Body of pancreas (tissue), 4 donors: ENCODE measurements around the gene BTG2. TPM values are rescaled to one million over a fixed set of nuclear protein-coding genes. Genes with fewer than 3 reads are reported as not detected.

Experiments
- ATAC-seq: fragments of 150-250 bp; one replicate; pipeline ENCODE4 v1.9.1; 2016
- DNase-seq, 4 donors: peaks; one replicate each; pipeline ENCODE4 v3.0.0-alpha.2; 2019
- H3K27ac ChIP-seq, 4 donors: fragments of 200-600 bp; sonication (generic); 1 replicate in 3 of 4; 2 replicates in 1 of 4; pipeline versions ENCODE4 v1.5.1 to v1.6.1; 2016 to 2019; ENCODE audit warnings: mild to moderate bottlenecking in 1 of 4, mixed read lengths in 1 of 4, moderate library complexity in 1 of 4
- H3K27me3 ChIP-seq, 2 donors: fragments of 200-600 bp; sonication (generic); one replicate each; pipeline ENCODE4 v1.6.0; 2016; ENCODE audit warnings: mild to moderate bottlenecking in 1 of 2
- H3K36me3 ChIP-seq, 2 donors: fragments of 200-600 bp; sonication (generic); replicated peaks in 1 of 2; 2 replicates each; pipeline ENCODE4 v1.5.1; 2016; ENCODE audit warnings: low read depth in 2 of 2; ENCODE audit not compliant: insufficient read depth in 1 of 2
- H3K4me1 ChIP-seq: fragments of 200-600 bp; sonication (generic); one replicate; pipeline ENCODE4 v1.6.0; 2016
- H3K4me3 ChIP-seq, 2 donors: fragments of 200-600 bp; sonication (generic); 1 replicate in 1 of 2; 2 replicates in 1 of 2; pipeline ENCODE4 v1.5.1; 2016 to 2019
- H3K9me3 ChIP-seq, 3 donors: fragments of 200-600 bp; sonication (generic); 1 replicate in 2 of 3; 2 replicates in 1 of 3; pipeline ENCODE4 v1.5.1; 2016
- CTCF ChIP-seq, 7 experiments: fragments of 450-650 bp in 4 of 7; fragments of 200-600 bp in 3 of 7; sonication (generic) in 3 of 7; IDR thresholded peaks; one replicate each; pipeline ENCODE4 v1.5.1; 2016 to 2019; ENCODE audit warnings: antibody characterized with exemption in 7 of 7
- POLR2A ChIP-seq, 3 donors: fragments of 450-650 bp; IDR thresholded peaks; one replicate each; pipeline ENCODE4 v1.6.1; 2016; ENCODE audit warnings: antibody characterized with exemption in 3 of 3, mild to moderate bottlenecking in 2 of 3
- WGBS, 2 donors: methylation state at CpG; one replicate each; pipeline ENCODE4 v1.1.5; 2017; 5-methylcytosine and 5-hydroxymethylcytosine counted together
- intact Hi-C: fragments of 100-400 bp; cut with DNase I; formaldehyde crosslinking; loops from one replicate; pipeline ENCODE4 v1.15.1; 2023
- total RNA-seq, 2 donors: library from RNA; depleted of rRNA; stranded (reverse); fragments of >200 nt; gene quantifications; one replicate each; pipeline ENCODE4 v1.1.0, GENCODE V29; 2016

Gene BTG2
- total RNA-seq, 2 donors from 2014 or later: 122 to 160 TPM

GRCh38 chr1:203349166-203349565, 43.8 kb downstream of the BTG2 start:
- H3K4me3 ChIP-seq: no peak overlapping the region
- DNase-seq (no peak), ATAC-seq (no peak)
- no peaks in the 10 kb centered on the region for H3K36me3 ChIP-seq
- intact Hi-C loops: loop anchor here (5.0 kb wide), 1 partner anchor 133 kb away; no protein-coding TSS in a partner anchor
- no peaks in the 10 kb centered on the region for H3K27me3 ChIP-seq
- H3K4me1 ChIP-seq: peaks cover 20% of the 10 kb centered on the region
- TF ChIP-seq CTCF (IDR thresholded peaks at IDR 0.05) (no peak), POLR2A (IDR thresholded peaks at IDR 0.05) (no peak)
- no peak overlapping the region for H3K27ac ChIP-seq
- WGBS, 2 donors: 75 to 93% methylated on average over 1 of the region's 1 CpG
- no peaks in the 10 kb centered on the region for H3K9me3 ChIP-seq

- ATAC-seq (peak; percentile 34), DNase-seq (no peak)
- Histone ChIP-seq H3K27me3 (no peaks in the 10 kb centered on the region), H3K27ac (peak overlapping the region in 3 of 4 donors; percentile 9 to 53 (median 50)), H3K4me1 (peaks cover 20% of the 10 kb centered on the region), H3K4me3 (no peak overlapping the region), H3K9me3 (no peaks in the 10 kb centered on the region), H3K36me3 (no peaks in the 10 kb centered on the region)
- intact Hi-C loops: loop anchor here (5.0 kb wide), 1 partner anchor 132 kb away; no protein-coding TSS in a partner anchor
- 46 to 56% methylated on average over 4 of the region's 4 CpGs for WGBS, 2 donors
- TF ChIP-seq POLR2A (IDR thresholded peaks at IDR 0.05): no peak
- no peak for TF ChIP-seq CTCF (IDR thresholded peaks at IDR 0.05)
Measured at GRCh38 chr1:203349773-203350524, 44.6 kb downstream of the BTG2 start.

DNA sequence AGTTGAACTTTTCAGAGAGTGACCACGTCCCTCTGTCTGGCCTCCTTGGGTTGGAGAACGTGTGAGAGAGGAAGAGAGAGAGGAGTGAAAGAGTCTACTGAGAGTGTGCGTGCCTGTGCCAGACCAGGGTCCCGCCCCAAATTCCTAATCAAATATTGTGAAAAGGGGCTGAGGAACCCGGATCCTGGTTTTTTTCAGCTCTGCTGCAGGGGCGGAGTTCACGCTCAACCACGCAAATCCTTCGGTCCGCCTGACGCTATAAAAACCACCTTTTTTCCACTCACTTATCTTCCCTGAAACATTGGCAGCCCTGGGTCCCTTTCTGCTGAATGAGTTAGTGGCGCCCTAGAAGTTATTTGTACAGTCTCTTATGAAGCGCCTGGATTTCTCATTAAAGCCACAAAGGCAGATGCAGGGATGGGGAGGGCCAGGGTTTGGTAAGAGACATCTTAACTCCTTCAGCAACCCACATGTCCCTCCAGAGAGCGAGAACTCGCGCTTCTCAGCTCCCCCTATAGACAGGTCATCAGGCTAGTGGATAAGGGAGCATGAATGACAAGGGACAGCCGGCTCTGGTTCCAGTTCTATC, 45.8 kb downstream of the BTG2 start, which contains the start of gene FMOD:
Gene FMOD, minus strand, starts transcription at position 86 of the 589 bp plus-strand sequence. CDS start 2,852 bp downstream, outside the sequence.
- H3K27me3 ChIP-seq: no peaks in the 10 kb centered on the region
- TF ChIP-seq CTCF (IDR thresholded peaks at IDR 0.05) (peak in 1 of 7 experiments; percentile 5), POLR2A (IDR thresholded peaks at IDR 0.05) (peak in 1 of 3 donors; percentile 20)
- H3K27ac ChIP-seq: peak within 1 kb of the TSS; percentile 14 to 65 (median 52)
- no peaks in the 10 kb centered on the region for H3K36me3 ChIP-seq
- ATAC-seq (peak; percentile 79), DNase-seq (peak; percentile 53 to 73 (median 70))
- H3K4me3 ChIP-seq: no peak within 1 kb of the TSS
- WGBS, 2 donors: 4 to 7% methylated on average over 16 to 17 of the region's 17 CpGs
- H3K9me3 ChIP-seq: no peaks in the 10 kb centered on the region
- H3K4me1 ChIP-seq: peaks cover 20% of the 10 kb centered on the region
- intact Hi-C loops: no loop called here

DNA sequence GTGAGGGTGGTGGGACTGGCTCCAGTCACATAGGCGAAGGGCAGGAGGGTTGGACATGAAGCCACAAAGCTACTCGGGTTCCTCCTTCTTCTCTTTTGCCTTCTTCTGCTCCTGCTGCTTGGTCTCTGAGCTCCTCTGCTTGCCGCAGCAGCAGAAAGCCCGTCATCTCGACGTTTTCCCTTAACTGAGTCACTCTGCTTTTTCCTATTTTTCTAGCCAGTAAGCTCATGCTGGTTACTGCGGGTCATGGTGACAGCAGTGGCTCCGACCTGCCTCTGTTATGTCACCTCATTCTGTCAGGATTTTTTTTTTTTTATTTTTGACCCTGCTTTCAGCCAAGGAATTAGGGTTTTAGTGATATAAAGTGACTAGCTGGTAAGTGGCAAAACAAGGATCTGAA, 48.2 kb downstream of the BTG2 start:
- 72 to 84% methylated on average over 8 of the region's 8 CpGs for WGBS, 2 donors
- Histone ChIP-seq H3K27ac (no peak overlapping the region), H3K36me3 (no peaks in the 10 kb centered on the region), H3K27me3 (no peaks in the 10 kb centered on the region), H3K9me3 (no peaks in the 10 kb centered on the region), H3K4me1 (peaks cover 20% of the 10 kb centered on the region), H3K4me3 (no peak overlapping the region)
- ATAC-seq (no peak), DNase-seq (no peak)
- TF ChIP-seq CTCF (IDR thresholded peaks at IDR 0.05) (no peak), POLR2A (IDR thresholded peaks at IDR 0.05) (no peak)
- intact Hi-C loops: no loop called here
